ENCODE measurements around the gene ATCAY.
"Not testable (repeated sequence)": the region's sequence is repeated elsewhere in the genome, so short reads cannot be mapped to it uniquely, and the experiment has no call there.

ATCAY gene

GRCh38 chr19:3904233-3904632 lies 23.7 kb downstream of the ATCAY start:
- DNase-seq, result no peak

GRCh38 chr19:3907626-3908265 lies 27.3 kb downstream of the ATCAY start:
- DNase-seq, result no peak

- DNase-seq, result no peak
Measured at GRCh38 chr19:3908266-3909054, 28.0 kb downstream of the ATCAY start.

- DNase-seq, result no peak
Measured at GRCh38 chr19:3910105-3910504, 29.6 kb downstream of the ATCAY start.

- DNase-seq, result no peak
Measured at GRCh38 chr19:3914199-3914598, 33.7 kb downstream of the ATCAY start.

DNA sequence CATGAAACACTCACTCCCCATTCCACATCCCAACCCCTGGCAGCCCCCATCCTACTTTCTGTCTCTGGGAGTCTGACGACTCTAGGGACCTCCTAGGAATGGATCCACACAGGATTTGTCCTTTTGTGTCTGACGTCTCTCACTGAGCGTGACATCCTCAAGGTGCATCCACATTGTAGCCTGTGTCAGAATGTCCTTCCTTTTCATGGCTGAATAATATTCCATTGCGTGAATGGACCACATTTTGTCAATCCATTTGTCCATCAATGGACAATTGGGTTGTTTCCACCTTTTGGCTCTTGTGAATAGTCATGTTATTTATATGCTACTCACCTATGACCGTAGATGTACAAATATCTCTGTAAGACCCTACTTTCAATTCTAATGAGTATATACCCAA lies 35.5 kb downstream of the ATCAY start:
- DNase-seq, result no peak

DNA sequence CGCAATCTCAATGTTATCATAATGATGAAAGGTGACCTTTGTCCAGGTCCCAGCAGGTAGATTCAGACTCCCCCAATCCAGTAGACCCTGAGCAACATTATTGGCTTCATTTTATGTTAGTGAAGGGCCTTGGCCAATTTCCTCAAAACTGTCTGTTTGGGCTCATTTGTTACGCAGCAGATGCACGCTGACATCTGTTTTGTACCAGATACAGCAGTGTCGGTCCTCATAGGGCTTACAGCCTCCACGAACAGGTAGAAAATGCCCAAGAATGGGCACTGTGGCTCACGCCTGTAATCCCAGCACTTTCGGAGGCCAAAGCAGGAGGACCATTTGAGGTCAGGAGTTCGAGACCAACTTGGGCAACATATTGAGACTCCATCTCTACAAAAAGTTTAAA lies 39.3 kb downstream of the ATCAY start:
- DNase-seq, result no peak

DNA sequence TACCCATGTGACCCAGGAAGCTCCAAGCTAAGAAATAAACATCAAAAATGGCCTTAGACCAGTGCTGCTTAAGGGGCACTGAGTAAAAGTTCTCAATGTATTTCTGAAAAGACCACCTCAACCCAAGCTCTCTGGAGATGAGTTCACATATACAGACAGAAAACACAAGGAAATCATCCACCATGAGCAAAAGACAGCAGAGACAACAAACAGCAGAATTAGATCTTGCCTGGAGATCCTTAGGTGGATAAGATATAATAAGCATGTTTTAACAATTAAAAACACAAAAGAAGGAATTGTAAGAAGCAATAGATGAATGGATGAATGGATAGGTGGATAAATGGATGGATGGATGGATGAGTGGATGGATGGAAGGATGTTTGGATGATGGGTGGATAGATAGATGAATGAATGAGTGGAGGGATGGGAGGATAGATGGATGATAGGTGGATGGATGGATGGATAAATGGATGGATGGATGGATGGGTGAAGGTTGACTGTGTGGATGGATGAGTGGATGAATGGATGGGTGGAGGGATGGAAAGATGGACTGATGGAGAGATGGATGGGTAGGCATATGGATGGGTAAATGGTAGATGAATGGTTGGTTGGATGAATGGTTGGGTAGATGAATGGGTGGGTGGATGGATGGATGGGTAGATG lies 42.7 kb downstream of the ATCAY start:
- DNase-seq, result no peak

- no peak for DNase-seq
Measured at GRCh38 chr19:3923912-3924311, 43.4 kb downstream of the ATCAY start.

- no peak for DNase-seq
Measured at GRCh38 chr19:3931041-3931440, 50.6 kb downstream of the ATCAY start.

DNA sequence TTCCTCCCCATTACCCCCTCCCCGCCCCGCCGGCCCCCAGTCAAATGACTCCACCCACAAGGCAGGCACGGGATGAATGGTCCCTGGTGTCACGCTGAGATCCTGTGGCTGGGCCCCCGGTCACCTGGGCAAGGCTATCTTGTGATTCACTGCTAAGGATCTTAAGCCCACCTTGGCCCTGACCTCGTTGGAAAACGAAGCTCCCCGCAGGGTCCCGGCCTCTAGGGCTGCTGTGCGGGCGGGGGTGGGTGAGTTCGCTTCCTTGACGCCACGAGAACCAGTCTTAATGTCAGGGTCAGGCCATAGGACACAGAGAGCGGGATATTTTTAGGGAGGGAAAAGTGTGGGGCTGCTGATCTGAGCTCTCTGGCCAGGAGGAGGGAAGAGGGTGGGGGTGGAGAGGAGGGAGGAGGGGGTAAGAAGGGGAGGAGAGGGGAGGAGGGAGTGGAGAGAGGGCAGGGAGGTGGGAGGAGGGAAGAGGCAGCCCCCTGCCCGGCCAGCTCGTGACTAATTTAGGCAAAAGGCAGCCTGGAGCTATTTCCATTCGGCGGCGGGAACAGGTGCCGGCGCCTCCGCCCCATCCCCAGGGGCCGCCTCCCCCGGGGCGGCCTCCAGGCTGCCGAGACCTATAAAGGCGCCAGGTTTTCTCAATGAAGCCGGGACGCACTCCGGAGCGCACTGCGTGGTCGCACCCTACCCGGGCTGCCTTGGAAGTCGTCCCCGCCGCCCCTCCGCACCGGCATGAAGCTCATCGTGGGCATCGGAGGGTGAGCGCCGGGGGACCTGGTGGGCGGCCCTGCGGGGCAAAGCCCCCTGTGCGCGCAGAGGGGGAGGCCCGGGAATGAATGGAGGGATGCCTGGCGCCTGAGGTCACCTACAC lies 52.7 kb downstream of the ATCAY start, which contains the start of gene NMRK2:
NMRK2 (plus strand) TSS at position 139 of the 880 bp plus-strand sequence; CDS start at position 742, 603 bp downstream.
- DNase-seq, result no peak

DNA sequence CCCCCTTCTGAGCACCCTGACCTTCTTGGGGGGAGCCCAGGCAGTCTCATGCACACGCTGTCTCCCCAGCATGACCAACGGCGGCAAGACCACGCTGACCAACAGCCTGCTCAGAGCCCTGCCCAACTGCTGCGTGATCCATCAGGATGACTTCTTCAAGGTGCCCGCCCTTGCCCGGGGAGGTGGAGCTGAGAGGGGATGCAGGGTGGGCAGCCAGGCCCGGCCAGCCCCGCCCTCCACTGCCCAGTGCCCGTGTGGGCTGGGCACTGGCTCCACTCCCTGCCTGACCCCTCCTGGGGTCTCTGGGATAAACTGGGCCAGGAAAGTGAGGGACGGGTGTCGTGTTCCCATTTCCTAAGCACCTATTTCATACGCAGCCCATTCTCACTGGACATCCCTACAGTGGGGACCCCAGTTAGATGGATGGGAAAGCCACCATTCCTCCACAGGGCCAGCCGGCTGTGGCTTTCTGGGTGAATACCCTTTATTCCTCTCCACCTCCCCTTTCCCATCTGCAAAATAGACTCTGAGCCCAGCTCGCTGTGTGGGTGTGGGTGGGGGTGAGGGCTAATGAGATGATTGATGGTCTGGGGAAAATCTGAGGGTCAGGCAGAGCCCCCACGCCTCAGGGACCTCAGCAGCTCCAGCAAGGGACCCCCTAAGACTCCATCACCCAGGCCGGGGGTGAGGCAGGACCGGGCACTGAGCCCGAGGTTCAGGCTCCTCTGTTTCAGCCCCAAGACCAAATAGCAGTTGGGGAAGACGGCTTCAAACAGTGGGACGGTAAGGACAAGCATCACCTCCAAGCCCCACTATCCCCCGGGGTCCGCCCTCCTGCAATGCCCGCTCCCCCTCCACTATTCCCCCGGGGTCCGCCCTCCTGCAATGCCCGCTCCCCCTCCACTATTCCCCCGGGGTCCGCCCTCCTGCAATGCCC lies 56.3 kb downstream of the ATCAY start:
- DNase-seq, result no peak

GRCh38 chr19:3938300-3938950 lies 57.9 kb downstream of the ATCAY start:
- not testable (repeated sequence) for DNase-seq

GRCh38 chr19:3942790-3943409 lies 62.4 kb downstream of the ATCAY start:
- no peak for DNase-seq

DNA sequence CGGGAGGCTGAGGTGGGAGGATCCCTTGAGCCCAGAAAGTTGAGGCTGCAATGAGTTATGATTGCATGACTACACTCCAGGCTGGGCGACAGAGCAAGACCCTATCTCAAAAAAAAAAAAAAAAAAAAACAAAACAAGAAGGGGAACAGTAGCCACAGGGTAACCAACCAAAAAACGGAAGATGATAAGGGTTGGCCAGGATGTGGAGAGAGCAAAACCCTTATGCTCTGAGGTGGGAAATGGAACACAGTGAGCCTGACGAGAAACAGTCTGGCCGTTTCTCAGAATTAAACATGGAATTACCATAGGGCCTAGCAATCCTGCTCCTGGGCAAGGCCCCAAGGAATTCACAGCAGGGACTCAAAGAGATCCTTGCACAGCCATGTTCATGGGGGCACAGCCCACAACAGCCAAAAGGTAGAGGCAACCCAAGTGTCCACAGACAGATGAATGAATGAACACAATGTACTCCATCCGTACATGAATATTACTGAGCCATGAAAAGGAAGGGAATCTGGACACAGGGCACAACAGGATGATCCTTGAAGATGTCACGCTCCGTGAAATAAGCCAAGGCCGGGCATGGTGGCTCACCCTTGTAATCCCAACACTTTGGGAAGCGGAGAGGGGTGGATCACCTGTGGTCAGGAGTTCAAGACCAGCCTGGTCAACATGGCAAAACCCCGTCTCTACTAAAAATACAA lies 63.7 kb downstream of the ATCAY start:
- DNase-seq, result no peak

GRCh38 chr19:3945838-3946237 lies 65.4 kb downstream of the ATCAY start:
- DNase-seq, result no peak

GRCh38 chr19:3947316-3947933 lies 66.9 kb downstream of the ATCAY start:
- DNase-seq, result not testable (repeated sequence)

DNA sequence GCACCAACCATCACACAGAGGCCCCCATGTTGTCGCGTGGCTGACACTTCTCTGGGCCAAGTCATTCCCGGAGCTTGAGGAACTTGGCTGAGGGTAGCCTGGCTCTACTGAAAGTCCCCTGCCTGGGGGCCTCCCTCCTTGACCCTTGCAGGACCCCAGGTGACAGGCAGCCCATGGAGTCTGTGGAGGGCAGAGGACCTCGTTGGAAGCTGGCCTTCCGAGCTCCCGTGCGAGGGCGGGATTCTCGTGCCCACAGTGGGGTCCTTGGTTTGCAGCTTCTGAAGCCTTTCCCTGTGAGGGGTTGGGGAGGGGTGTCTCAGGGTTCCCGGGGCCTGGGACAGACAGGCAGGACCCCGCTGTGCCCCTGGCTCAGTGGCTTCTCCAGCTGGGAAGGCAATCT lies 68.8 kb downstream of the ATCAY start:
- DNase-seq, result no peak
